ENCODE results near the gene GLI1. TPM values are rescaled to one million over a fixed set of nuclear protein-coding genes. Genes with fewer than 3 reads are reported as not detected.

Gene GLI1
- total RNA-seq, 1 experiment from 2014 or later: 25.8 TPM

- Histone ChIP-seq H3K4me1 (ENCODE audit: insufficient read depth, low read length) (no peaks in the 10 kb centered on the region), H3K9me3 (ENCODE audit: control insufficient read depth, low read depth, low read length) (no peaks in the 10 kb centered on the region), H2AK5ac (ENCODE audit: insufficient read length, low read length) (no peak overlapping the region), H2AFZ (ENCODE audit: low read length) (no peak overlapping the region), H3K23ac (ENCODE audit: insufficient read length, low read depth, low read length) (no peak overlapping the region), H3K14ac (ENCODE audit: insufficient read depth, low read length) (no peak overlapping the region), H3K9ac (ENCODE audit: extremely low read depth, insufficient read length, low read length) (peak overlapping the region; percentile 78), H3K27ac (ENCODE audit: insufficient read length, low read depth, low read length) (no peak overlapping the region), H2BK20ac (ENCODE audit: low read depth, low read length, poor library complexity, severe bottlenecking) (no peak overlapping the region), H3K18ac (ENCODE audit: insufficient read length, low read depth, low read length) (no peak overlapping the region), H4K5ac (ENCODE audit: insufficient read length, low read depth, low read length) (no peak overlapping the region), H4K20me1 (ENCODE audit: control insufficient read depth, insufficient read depth, insufficient read length) (no peaks in the 10 kb centered on the region), H3K79me2 (ENCODE audit: insufficient read depth, low read length) (no peaks in the 10 kb centered on the region), H2BK12ac (ENCODE audit: insufficient read length, low read depth, low read length) (no peak overlapping the region), H2BK15ac (ENCODE audit: low read depth, low read length) (no peak overlapping the region), H4K8ac (replicated peaks; ENCODE audit: insufficient read length, low read depth, low read length) (no peak overlapping the region), H4K91ac (ENCODE audit: insufficient read length, low read depth, low read length) (no peak overlapping the region), H3K4me2 (ENCODE audit: insufficient read depth, insufficient read length, low read length) (peak overlapping the region; percentile 61), H3K27me3 (ENCODE audit: insufficient read depth, low read length) (no peaks in the 10 kb centered on the region), H2BK5ac (ENCODE audit: insufficient read length, low read length) (no peak overlapping the region), H3K79me1 (ENCODE audit: insufficient read depth, low read depth, low read length, poor library complexity, severe bottlenecking) (no peaks in the 10 kb centered on the region), H3K4ac (ENCODE audit: low read depth, low read length) (no peak overlapping the region), H3T11ph (ENCODE audit: low read length) (no peak overlapping the region), H3K56ac (ENCODE audit: insufficient read length, low read depth, low read length) (no peak overlapping the region), H3K23me2 (ENCODE audit: insufficient read length, low read depth, low read length, poor library complexity, severe bottlenecking) (peaks cover 8% of the 10 kb centered on the region), H2BK120ac (ENCODE audit: low read depth, low read length, poor library complexity, severe bottlenecking) (no peak overlapping the region)
- TF ChIP-seq CTCF (conservative IDR thresholded peaks at IDR 0.05): no peak
- peak overlapping the region; percentile 96 to 99 (median 96); a peak in 5 of 7 replicates for H3K27ac Mint-ChIP-seq
- peaks cover 24 to 30% of the 10 kb centered on the region in 2 experiments for H3K4me1 Mint-ChIP-seq
- H3K36me3 Mint-ChIP-seq (ENCODE audit: insufficient read depth in 1 of 3, low read depth in 3 of 3): peaks cover 0 to 13% (median 5%) of the 10 kb centered on the region in 3 experiments; a peak in 5 of 7 replicates
- H3K9me3 Mint-ChIP-seq: no peaks in the 10 kb centered on the region; a peak in 1 of 5 replicates
- no peaks in the 10 kb centered on the region for H3K27me3 Mint-ChIP-seq (ENCODE audit: low read depth)
- H3K4me3 Mint-ChIP-seq: peak overlapping the region; percentile 90 to 99
- WGBS (ENCODE audit: extremely low coverage, insufficient read length, low lambda C conversion rate): no CpG with 5 or more reads among the region's 9 CpGs
- no peak for DNase-seq
These were observed 30.0 kb upstream of the GLI1 start for GRCh38 chr12:57429473-57430111.

All from H9 (cell line).